Peyer's patch (tissue), 4 donors: ENCODE measurements around the gene KMO. TPM values are rescaled to one million over a fixed set of nuclear protein-coding genes. Genes with fewer than 3 reads are reported as not detected.

Experiments
- DNase-seq, 3 donors: peaks; one replicate each; pipeline ENCODE4 v3.0.0-alpha.2; 2017 to 2019
- H3K27ac ChIP-seq, 4 donors: fragments of 200-600 bp; sonication (generic); one replicate each; pipeline ENCODE4 v1.5.1; 2016 to 2019
- H3K27me3 ChIP-seq, 2 donors: fragments of 200-600 bp; sonication (generic); one replicate each; pipeline ENCODE4 v1.5.1; 2019
- H3K36me3 ChIP-seq, 3 donors: fragments of 200-600 bp; sonication (generic); one replicate each; pipeline ENCODE4 v1.5.1; 2016 to 2019
- H3K4me1 ChIP-seq, 4 donors: fragments of 200-600 bp; sonication (generic); one replicate each; pipeline ENCODE4 v1.5.1; 2016 to 2019
- H3K4me3 ChIP-seq, 4 donors: fragments of 200-600 bp; sonication (generic); 1 replicate in 3 of 4; 2 replicates in 1 of 4; pipeline ENCODE4 v1.5.1; 2016 to 2019; ENCODE audit warnings: mild to moderate bottlenecking in 1 of 4
- H3K9me3 ChIP-seq, 4 donors: fragments of 200-600 bp; sonication (generic); one replicate each; pipeline ENCODE4 v1.5.1; 2016 to 2019; ENCODE audit warnings: mild to moderate bottlenecking in 1 of 4
- CTCF ChIP-seq, 6 experiments: fragments of 450-650 bp in 4 of 6; fragments of 200-600 bp in 2 of 6; sonication (generic) in 1 of 6; IDR thresholded peaks; one replicate each; pipeline ENCODE4 v1.5.1; 2017 to 2019; ENCODE audit warnings: antibody characterized with exemption in 6 of 6, mild to moderate bottlenecking in 3 of 6, moderate library complexity in 1 of 6
- POLR2A ChIP-seq, 2 donors: fragments of 450-650 bp; IDR thresholded peaks; one replicate each; pipeline ENCODE4 v1.5.1; 2017; ENCODE audit warnings: antibody characterized with exemption in 2 of 2, mild to moderate bottlenecking in 2 of 2, moderate library complexity in 2 of 2
- total RNA-seq, 4 donors: library from RNA; depleted of rRNA; stranded (reverse); fragments of >200 nt; gene quantifications; one replicate each; pipeline ENCODE4 v1.1.0, GENCODE V29; 2016

Gene KMO
- total RNA-seq, 4 donors from 2014 or later: 0.13 to 32.2 (median 0.70) TPM; not detected in 1

DNA sequence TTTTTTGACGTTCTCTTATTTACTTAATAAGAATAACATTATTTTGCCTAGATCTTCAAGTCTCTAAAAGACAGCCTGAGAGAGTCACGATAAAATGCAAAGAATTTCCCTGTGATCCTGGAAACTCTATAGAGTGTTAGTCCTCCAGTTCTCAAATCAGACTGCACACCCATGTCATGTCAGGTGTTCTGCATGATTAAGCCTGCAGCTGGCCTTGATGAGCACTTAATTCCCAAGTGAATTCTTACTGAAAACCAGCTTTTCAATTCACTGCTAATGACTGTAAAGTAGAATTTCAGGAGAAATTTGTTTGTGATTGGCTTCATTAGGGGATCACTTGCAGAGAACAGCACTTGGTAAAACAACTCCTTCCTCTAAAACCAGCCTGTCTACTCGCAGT lies 66.1 kb downstream of the KMO start:
- no peak for TF ChIP-seq CTCF (IDR thresholded peaks at IDR 0.05)
- no peak for TF ChIP-seq POLR2A (IDR thresholded peaks at IDR 0.05)
- H3K27ac ChIP-seq: no peak overlapping the region

DNA sequence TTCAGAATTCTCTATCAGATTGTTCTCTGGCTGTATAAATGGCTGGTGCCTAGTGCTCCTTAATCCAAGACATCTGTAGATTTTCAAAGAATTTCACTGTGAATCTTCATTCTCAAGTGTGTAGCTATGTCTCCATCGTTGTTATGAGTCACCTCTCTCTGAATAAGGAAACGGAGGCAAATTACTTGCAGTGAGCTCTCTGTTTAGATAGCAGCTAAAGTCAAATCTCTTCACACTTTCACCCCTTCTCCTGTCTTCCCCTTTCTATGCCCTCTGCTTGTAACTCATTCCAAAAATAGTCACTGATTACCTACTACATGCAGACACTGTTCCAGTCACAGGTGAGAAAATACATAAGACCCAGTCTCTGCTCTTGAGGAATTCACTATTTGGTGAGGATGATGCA lies 68.3 kb downstream of the KMO start:
- Histone ChIP-seq H3K27me3 (no peaks in the 10 kb centered on the region), H3K4me1 (no peaks in the 10 kb centered on the region), H3K27ac (no peak overlapping the region), H3K9me3 (no peaks in the 10 kb centered on the region), H3K36me3 (no peaks in the 10 kb centered on the region), H3K4me3 (no peak overlapping the region)
- DNase-seq: no peak
- no peak for TF ChIP-seq POLR2A (IDR thresholded peaks at IDR 0.05)
- TF ChIP-seq CTCF (IDR thresholded peaks at IDR 0.05): no peak

More for the DNA sequence above, 66.1 kb downstream of the KMO start:
- no peaks in the 10 kb centered on the region for H3K9me3 ChIP-seq
- DNase-seq: no peak
- H3K4me1 ChIP-seq: no peaks in the 10 kb centered on the region
- H3K4me3 ChIP-seq: no peak overlapping the region
- H3K27me3 ChIP-seq: no peaks in the 10 kb centered on the region
- H3K36me3 ChIP-seq: no peaks in the 10 kb centered on the region

DNA sequence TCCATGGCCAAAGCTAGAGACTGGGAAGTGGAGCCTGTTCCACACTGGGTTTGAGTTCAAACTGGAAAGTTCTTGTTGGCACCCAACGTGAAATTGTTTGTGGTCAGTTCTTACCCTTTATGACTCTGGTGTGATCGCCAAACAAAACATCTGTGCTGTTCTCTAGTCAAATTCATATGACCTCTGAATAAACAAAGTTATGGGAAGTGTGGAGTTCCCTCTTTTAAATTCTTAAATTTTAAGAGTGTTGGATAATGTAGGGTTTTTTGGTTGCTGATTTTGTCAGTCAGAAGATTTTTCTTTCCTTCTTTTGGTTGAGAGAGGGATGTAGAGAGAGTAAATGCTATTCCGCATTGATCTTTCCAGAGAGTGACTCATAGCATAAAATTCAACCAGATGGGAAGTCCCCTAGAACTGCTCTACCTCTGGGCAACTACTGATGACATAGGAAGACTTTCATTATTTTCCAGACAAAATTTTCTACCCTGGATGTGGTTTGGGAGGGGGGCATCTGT lies 71.6 kb downstream of the KMO start:
- no peaks in the 10 kb centered on the region for H3K27me3 ChIP-seq
- H3K9me3 ChIP-seq: no peaks in the 10 kb centered on the region
- H3K4me1 ChIP-seq: no peaks in the 10 kb centered on the region
- H3K36me3 ChIP-seq: no peaks in the 10 kb centered on the region
- DNase-seq: no peak
- H3K27ac ChIP-seq: no peak overlapping the region
- TF ChIP-seq CTCF (IDR thresholded peaks at IDR 0.05) (no peak), POLR2A (IDR thresholded peaks at IDR 0.05) (no peak)
- no peak overlapping the region for H3K4me3 ChIP-seq

- no peak for DNase-seq
- no peaks in the 10 kb centered on the region for H3K36me3 ChIP-seq
- TF ChIP-seq CTCF (IDR thresholded peaks at IDR 0.05) (no peak), POLR2A (IDR thresholded peaks at IDR 0.05) (no peak)
- H3K27ac ChIP-seq: no peak overlapping the region
- H3K4me3 ChIP-seq: no peak overlapping the region
- H3K27me3 ChIP-seq: no peaks in the 10 kb centered on the region
- H3K9me3 ChIP-seq: no peaks in the 10 kb centered on the region
- peaks cover 0 to 5% (median 0%) of the 10 kb centered on the region in 4 donors for H3K4me1 ChIP-seq
Observed at GRCh38 chr1:241605146-241605805, 73.1 kb downstream of the KMO start.

- TF ChIP-seq CTCF (IDR thresholded peaks at IDR 0.05) (no peak), POLR2A (IDR thresholded peaks at IDR 0.05) (no peak)
- no peak overlapping the region for H3K4me3 ChIP-seq
- no peaks in the 10 kb centered on the region for H3K27me3 ChIP-seq
- H3K9me3 ChIP-seq: no peaks in the 10 kb centered on the region
- DNase-seq: no peak
- H3K27ac ChIP-seq: no peak overlapping the region
- H3K4me1 ChIP-seq: peaks cover 0 to 13% (median 0%) of the 10 kb centered on the region in 4 donors
- no peaks in the 10 kb centered on the region for H3K36me3 ChIP-seq
Observed at GRCh38 chr1:241606544-241606943, 74.4 kb downstream of the KMO start.
